ENCODE measurements around the gene CLPSL1. TPM values are rescaled to one million over a fixed set of nuclear protein-coding genes. Genes with fewer than 3 reads are reported as not detected.

The CLPSL1 gene
- total RNA-seq, 2 donors from 2014 or later, result not detected

GRCh38 chr6:35746516-35746915 is 34.3 kb upstream of the CLPSL1 start:
- Mint-ChIP-seq H3K4me1 (no peaks in the 10 kb centered on the region), H3K27me3 (peaks cover 6% of the 10 kb centered on the region), H3K4me3 (no peak overlapping the region), H3K27ac (no peak overlapping the region), H3K36me3 (ENCODE audit: low read depth) (no peaks in the 10 kb centered on the region)
- no peak for ATAC-seq
- H3K9me3 ChIP-seq (ENCODE audit: control insufficient read depth, low read length, poor library complexity, severe bottlenecking), result no peaks in the 10 kb centered on the region
- no peak for DNase-seq

GRCh38 chr6:35747877-35748276 is 32.9 kb upstream of the CLPSL1 start:
- peaks cover 6% of the 10 kb centered on the region for H3K27me3 Mint-ChIP-seq
- no peaks in the 10 kb centered on the region for H3K4me1 Mint-ChIP-seq
- H3K4me3 Mint-ChIP-seq, result no peak overlapping the region
- DNase-seq (no peak), ATAC-seq (no peak)
- H3K9me3 ChIP-seq (ENCODE audit: control insufficient read depth, low read length, poor library complexity, severe bottlenecking), result no peaks in the 10 kb centered on the region
- H3K36me3 Mint-ChIP-seq (ENCODE audit: low read depth), result no peaks in the 10 kb centered on the region
- no peak overlapping the region for H3K27ac Mint-ChIP-seq

- no peaks in the 10 kb centered on the region for H3K36me3 Mint-ChIP-seq (ENCODE audit: low read depth)
- DNase-seq, result no peak
- peaks cover 6% of the 10 kb centered on the region for H3K27me3 Mint-ChIP-seq
- no peak for ATAC-seq
- no peak overlapping the region for H3K27ac Mint-ChIP-seq
- H3K9me3 ChIP-seq (ENCODE audit: control insufficient read depth, low read length, poor library complexity, severe bottlenecking), result no peaks in the 10 kb centered on the region
- H3K4me1 Mint-ChIP-seq, result no peaks in the 10 kb centered on the region
- H3K4me3 Mint-ChIP-seq, result no peak overlapping the region
Observed at GRCh38 chr6:35750557-35750956, 30.3 kb upstream of the CLPSL1 start.

- Mint-ChIP-seq H3K36me3 (ENCODE audit: low read depth) (no peaks in the 10 kb centered on the region), H3K27ac (no peak overlapping the region), H3K4me1 (no peaks in the 10 kb centered on the region), H3K27me3 (no peaks in the 10 kb centered on the region), H3K4me3 (no peak overlapping the region)
- ATAC-seq (no peak), DNase-seq (no peak)
- H3K9me3 ChIP-seq (ENCODE audit: control insufficient read depth, low read length, poor library complexity, severe bottlenecking), result no peaks in the 10 kb centered on the region
Observed at GRCh38 chr6:35751594-35751993, 29.2 kb upstream of the CLPSL1 start.

GRCh38 chr6:35752330-35752729 is 28.5 kb upstream of the CLPSL1 start:
- no peaks in the 10 kb centered on the region for H3K9me3 ChIP-seq (ENCODE audit: control insufficient read depth, low read length, poor library complexity, severe bottlenecking)
- Mint-ChIP-seq H3K27ac (no peak overlapping the region), H3K4me1 (no peaks in the 10 kb centered on the region), H3K36me3 (ENCODE audit: low read depth) (no peaks in the 10 kb centered on the region), H3K4me3 (no peak overlapping the region), H3K27me3 (no peaks in the 10 kb centered on the region)
- no peak for ATAC-seq
- DNase-seq, result no peak

GRCh38 chr6:35754452-35755277 is 26.2 kb upstream of the CLPSL1 start:
- peaks cover 20% of the 10 kb centered on the region for H3K27me3 Mint-ChIP-seq
- H3K4me3 Mint-ChIP-seq, result no peak overlapping the region
- H3K9me3 ChIP-seq (ENCODE audit: control insufficient read depth, low read length, poor library complexity, severe bottlenecking), result no peaks in the 10 kb centered on the region
- peaks cover 2% of the 10 kb centered on the region for H3K4me1 Mint-ChIP-seq
- ATAC-seq (no peak), DNase-seq (no peak)
- H3K27ac Mint-ChIP-seq, result no peak overlapping the region
- H3K36me3 Mint-ChIP-seq (ENCODE audit: low read depth), result no peaks in the 10 kb centered on the region

GRCh38 chr6:35755278-35755924 is 25.4 kb upstream of the CLPSL1 start:
- H3K9me3 ChIP-seq (ENCODE audit: control insufficient read depth, low read length, poor library complexity, severe bottlenecking), result no peaks in the 10 kb centered on the region
- Mint-ChIP-seq H3K27me3 (peaks cover 27% of the 10 kb centered on the region), H3K36me3 (ENCODE audit: low read depth) (no peaks in the 10 kb centered on the region), H3K4me1 (peaks cover 2% of the 10 kb centered on the region), H3K4me3 (no peak overlapping the region), H3K27ac (no peak overlapping the region)
- no peak for DNase-seq
- ATAC-seq, result no peak

GRCh38 chr6:35757456-35758123 is 23.2 kb upstream of the CLPSL1 start:
- no peak overlapping the region for H3K4me3 Mint-ChIP-seq
- H3K27ac Mint-ChIP-seq, result no peak overlapping the region
- no peak for DNase-seq
- peaks cover 42% of the 10 kb centered on the region for H3K27me3 Mint-ChIP-seq
- peaks cover 2% of the 10 kb centered on the region for H3K4me1 Mint-ChIP-seq
- peaks cover 2% of the 10 kb centered on the region for H3K36me3 Mint-ChIP-seq (ENCODE audit: low read depth)
- ATAC-seq, result no peak
- H3K9me3 ChIP-seq (ENCODE audit: control insufficient read depth, low read length, poor library complexity, severe bottlenecking), result no peaks in the 10 kb centered on the region

- no peak for DNase-seq
- H3K36me3 Mint-ChIP-seq (ENCODE audit: low read depth), result peaks cover 4% of the 10 kb centered on the region
- no peaks in the 10 kb centered on the region for H3K9me3 ChIP-seq (ENCODE audit: control insufficient read depth, low read length, poor library complexity, severe bottlenecking)
- no peak overlapping the region for H3K27ac Mint-ChIP-seq
- peaks cover 9% of the 10 kb centered on the region for H3K4me1 Mint-ChIP-seq
- no peak overlapping the region for H3K4me3 Mint-ChIP-seq
- peaks cover 60% of the 10 kb centered on the region for H3K27me3 Mint-ChIP-seq
- ATAC-seq, result no peak
Observed at GRCh38 chr6:35759426-35759825, 21.4 kb upstream of the CLPSL1 start.

GRCh38 chr6:35765739-35766138 is 15.1 kb upstream of the CLPSL1 start:
- peaks cover 33% of the 10 kb centered on the region for H3K27me3 Mint-ChIP-seq
- H3K9me3 ChIP-seq (ENCODE audit: control insufficient read depth, low read length, poor library complexity, severe bottlenecking), result no peaks in the 10 kb centered on the region
- no peak overlapping the region for H3K27ac Mint-ChIP-seq
- ATAC-seq (no peak), DNase-seq (no peak)
- peaks cover 4% of the 10 kb centered on the region for H3K36me3 Mint-ChIP-seq (ENCODE audit: low read depth)
- peaks cover 13% of the 10 kb centered on the region for H3K4me1 Mint-ChIP-seq
- no peak overlapping the region for H3K4me3 Mint-ChIP-seq

- DNase-seq (no peak), ATAC-seq (no peak)
- H3K27me3 Mint-ChIP-seq, result peaks cover 5% of the 10 kb centered on the region
- H3K36me3 Mint-ChIP-seq (ENCODE audit: low read depth), result peaks cover 3% of the 10 kb centered on the region
- H3K4me1 Mint-ChIP-seq, result peaks cover 9% of the 10 kb centered on the region
- no peaks in the 10 kb centered on the region for H3K9me3 ChIP-seq (ENCODE audit: control insufficient read depth, low read length, poor library complexity, severe bottlenecking)
- no peak overlapping the region for H3K4me3 Mint-ChIP-seq
- no peak overlapping the region for H3K27ac Mint-ChIP-seq
Observed at GRCh38 chr6:35769211-35769610, 11.6 kb upstream of the CLPSL1 start.

GRCh38 chr6:35771343-35771627 is 9.5 kb upstream of the CLPSL1 start:
- H3K27me3 Mint-ChIP-seq, result peaks cover 14% of the 10 kb centered on the region
- DNase-seq (no peak), ATAC-seq (no peak)
- H3K4me3 Mint-ChIP-seq, result no peak overlapping the region
- H3K4me1 Mint-ChIP-seq, result peaks cover 11% of the 10 kb centered on the region
- no peaks in the 10 kb centered on the region for H3K9me3 ChIP-seq (ENCODE audit: control insufficient read depth, low read length, poor library complexity, severe bottlenecking)
- peaks cover 5% of the 10 kb centered on the region for H3K36me3 Mint-ChIP-seq (ENCODE audit: low read depth)
- no peak overlapping the region for H3K27ac Mint-ChIP-seq

GRCh38 chr6:35774116-35774794 is 6.6 kb upstream of the CLPSL1 start:
- Mint-ChIP-seq H3K4me3 (no peak overlapping the region), H3K27ac (no peak overlapping the region), H3K4me1 (peaks cover 11% of the 10 kb centered on the region)

More at GRCh38 chr6:35774116-35774794, 6.6 kb upstream of the CLPSL1 start:
- Mint-ChIP-seq H3K36me3 (ENCODE audit: low read depth) (peaks cover 7% of the 10 kb centered on the region), H3K27me3 (peaks cover 29% of the 10 kb centered on the region)
- H3K9me3 ChIP-seq (ENCODE audit: control insufficient read depth, low read length, poor library complexity, severe bottlenecking), result no peaks in the 10 kb centered on the region
- DNase-seq (no peak), ATAC-seq (no peak)
